HepG2 (cell line): ENCODE results near the gene TMEM250. TPM values are rescaled to one million over a fixed set of nuclear protein-coding genes. Genes with fewer than 3 reads are reported as not detected.

Experiments used
- ARID5B ChIP-seq: IDR thresholded peaks from 2 replicates; pipeline ENCODE4 v1.4.0; 2020; ENCODE audit warnings: mild to moderate bottlenecking, missing genetic modification reagents
- FOXC1 ChIP-seq: sonication (generic); formaldehyde crosslinking; IDR thresholded peaks from 2 replicates; pipeline ENCODE4 v1.8.0; 2022; ENCODE audit warnings: mild to moderate bottlenecking, missing genetic modification reagents, borderline replicate concordance
- HBP1 ChIP-seq: IDR thresholded peaks from 2 replicates; pipeline ENCODE4 v1.6.1; 2016; ENCODE audit warnings: low read depth, control low read depth
- MYPOP ChIP-seq: sonication (generic); formaldehyde crosslinking; IDR thresholded peaks from 2 replicates; pipeline ENCODE4 v1.8.1; 2023; ENCODE audit warnings: mild to moderate bottlenecking, moderate library complexity, missing genetic modification reagents
- NR2C2 ChIP-seq: sonication (generic); formaldehyde crosslinking; IDR thresholded peaks from 2 replicates; pipeline ENCODE4 v1.4.0; 2020; ENCODE audit warnings: missing genetic modification reagents, mild to moderate bottlenecking, moderate library complexity, borderline replicate concordance
- POLR2A ChIP-seq, 2 experiments: IDR thresholded peaks; 2 replicates each; pipeline ENCODE4 v1.6.1; 2011; ENCODE audit warnings: low read depth in 2 of 2, low read length in 2 of 2, mild to moderate bottlenecking in 1 of 2, moderate library complexity in 1 of 2; ENCODE audit not compliant: insufficient read depth in 1 of 2
- REST ChIP-seq, 2 experiments: IDR thresholded peaks; 2 replicates each; pipeline ENCODE4 v1.6.1; 2011 to 2012; ENCODE audit warnings: low read length in 2 of 2, borderline replicate concordance in 1 of 2, low read depth in 1 of 2, mild to moderate bottlenecking in 1 of 2, moderate library complexity in 1 of 2
- TAF1 ChIP-seq: sonication (generic); formaldehyde crosslinking; IDR thresholded peaks from 2 replicates; pipeline ENCODE4 v1.4.0; 2020; ENCODE audit warnings: missing genetic modification reagents
- TIGD3 ChIP-seq: sonication (generic); formaldehyde crosslinking; IDR thresholded peaks from 2 replicates; pipeline ENCODE4 v1.5.1; 2020; ENCODE audit warnings: mild to moderate bottlenecking, missing genetic modification reagents, borderline replicate concordance
- ZNF776 ChIP-seq: sonication (generic); formaldehyde crosslinking; IDR thresholded peaks from 2 replicates; pipeline ENCODE4 v1.4.0; 2020; ENCODE audit warnings: mild to moderate bottlenecking, missing genetic modification reagents
- polyA plus RNA-seq, 8 experiments: library from polyadenylated mRNA; depleted of rRNA in 3 of 8; stranded (reverse) in 7 of 8; unstranded in 1 of 8; fragments of >200 nt; fragmentation: Illumina TruSeq in 4 of 8; extraction: Trizol in 4 of 8; gene quantifications; 2 replicates each; pipeline versions ENCODE4 v1.2.1 to v1.2.3, GENCODE V29; 2011 to 2016; ENCODE audit warnings: low read depth in 4 of 8, missing spikeins in 1 of 8, mixed read lengths in 1 of 8; ENCODE audit not compliant: insufficient read depth in 1 of 8
- total RNA-seq, 5 experiments: library from RNA; depleted of rRNA; stranded (reverse); fragments of >200 nt; fragmentation: Illumina TruSeq; extraction: Trizol; gene quantifications; 2 replicates each; pipeline ENCODE4 v1.2.3, GENCODE V29; 2016; ENCODE audit warnings: low read depth in 1 of 5

Gene TMEM250
- total and polyA plus RNA-seq, 2 of the 13 experiments (the other 11 are each of a cell fraction or from before 2014, with no cell fraction given): 5.5 to 13.9 TPM

- TF ChIP-seq ZNF776 (CRISPR knock-in tag): no peak; the same call in 1 of the 2 replicates
- no peak; the same call in none of the 2 replicates for TF ChIP-seq TAF1 (CRISPR knock-in tag)
- TF ChIP-seq REST (IDR thresholded peaks at IDR 0.05; ENCODE audit: borderline replicate concordance in 1 of 2, low read depth in 1 of 2, low read length in 2 of 2): peak in 1 of 2 experiments; percentile 40; a peak in 1 of 4 replicates
- TF ChIP-seq ARID5B (CRISPR knock-in tag): peak; percentile 28; the same call in 1 of the 2 replicates
- 0 out of 2 replicates have a peak, but pooled peaks have one; percentile 56 for TF ChIP-seq MYPOP (CRISPR knock-in tag)
- TF ChIP-seq FOXC1 (CRISPR knock-in tag): peak; percentile 64; the same call in 1 of the 2 replicates
- no peak for TF ChIP-seq NR2C2 (CRISPR knock-in tag)
- no peak for TF ChIP-seq HBP1 (CRISPR knock-in tag)
- TF ChIP-seq TIGD3 (CRISPR knock-in tag): no peak
- peak in 1 of 2 experiments; percentile 63; a peak in 2 of 4 replicates for TF ChIP-seq POLR2A (IDR thresholded peaks at IDR 0.05; ENCODE audit: insufficient read depth in 1 of 2, low read depth in 2 of 2, low read length in 2 of 2)
These were observed 597 bp upstream of the TMEM250 start (continued) for GRCh38 chr9:136119061-136119882.
